H1 (cell line): Measurements from ENCODE around the gene MTMR2. TPM values are rescaled to one million over a fixed set of nuclear protein-coding genes. Genes with fewer than 3 reads are reported as not detected.

Source experiments
- CEBPB ChIP-seq: IDR thresholded peaks from 2 replicates; pipeline ENCODE4 v1.6.1; 2012; ENCODE audit warnings: low read depth, low read length
- CREB1 ChIP-seq: IDR thresholded peaks from 2 replicates; pipeline ENCODE4 v1.6.1; 2012; ENCODE audit warnings: inconsistent platforms
- KDM4A ChIP-seq: IDR thresholded peaks from one replicate; pipeline ENCODE4 v1.7.1; 2012; ENCODE audit warnings: low read depth, mild to moderate bottlenecking, moderate library complexity, low read length, inconsistent platforms; ENCODE audit not compliant: severe bottlenecking
- KDM5A ChIP-seq: fragments of 200-600 bp; IDR thresholded peaks from 2 replicates; pipeline ENCODE4 v1.7.1; 2012; ENCODE audit warnings: mild to moderate bottlenecking, low read length, inconsistent platforms, mixed read lengths
- MAFK ChIP-seq: IDR thresholded peaks from 2 replicates; pipeline ENCODE4 v1.6.1; 2012; ENCODE audit warnings: low read depth, mild to moderate bottlenecking, improper control_type of control experiment, low read length
- POLR2AphosphoS5 ChIP-seq: IDR thresholded peaks from 2 replicates; pipeline ENCODE4 v1.6.1; 2011; ENCODE audit warnings: low read depth, low read length
- SAP30 ChIP-seq: fragments of 300-600 bp; sonication (generic); IDR thresholded peaks from 2 replicates; pipeline ENCODE4 v1.7.1; 2012; ENCODE audit warnings: low read length, moderate library complexity, mild to moderate bottlenecking, inconsistent platforms; ENCODE audit not compliant: insufficient read depth, insufficient replicate concordance
- SIRT6 ChIP-seq: IDR thresholded peaks from one replicate; pipeline ENCODE4 v1.7.1; 2012; ENCODE audit warnings: low read length, inconsistent platforms
- TAF1 ChIP-seq: IDR thresholded peaks from 2 replicates; pipeline ENCODE4 v1.6.1; 2011; ENCODE audit warnings: mild to moderate bottlenecking, low read depth, low read length
- ZNF274 ChIP-seq: IDR thresholded peaks from 2 replicates; pipeline ENCODE4 v1.7.0; 2012; ENCODE audit warnings: low read length, borderline replicate concordance; ENCODE audit errors: extremely low read depth
- polyA plus RNA-seq, 7 experiments: library from polyadenylated mRNA; depleted of rRNA in 3 of 7; stranded (reverse) in 5 of 7; unstranded in 2 of 7; fragments of >200 nt in 5 of 7; fragments of 200-250 nt in 2 of 7; gene quantifications; 1 replicate in 5 of 7; 2 replicates in 1 of 7; 4 replicates in 1 of 7; pipeline versions ENCODE4 v1.2.1 to v1.2.3, GENCODE V29; 2011 to 2013; ENCODE audit warnings: missing spikeins in 2 of 7, mixed read lengths in 2 of 7
- total RNA-seq: library from RNA; stranded (reverse); fragmentation: NEBNext Ultra II Directional; extraction: Animal tissue kit (Norgen Biotek cat#: 25700); gene quantifications from 2 replicates; pipeline ENCODE4 v1.2.1, GENCODE V29; 2021
- TF ChIP-seq, protein P1 (sequence below): fragments of 300-600 bp; sonication (generic); IDR thresholded peaks from 2 replicates; pipeline ENCODE4 v1.7.1; 2012; ENCODE audit warnings: low read length, moderate library complexity, mild to moderate bottlenecking, inconsistent platforms; ENCODE audit not compliant: insufficient replicate concordance
- TF ChIP-seq, protein P2 (sequence below): IDR thresholded peaks from 2 replicates; pipeline ENCODE4 v1.6.1; 2011; ENCODE audit warnings: low read length, improper control_type of control experiment

Gene MTMR2
- total and polyA plus RNA-seq, 2 of the 8 experiments (the other 6 are each of a cell fraction or from before 2014, with no cell fraction given) = 16.7 to 52.9 TPM

DNA sequence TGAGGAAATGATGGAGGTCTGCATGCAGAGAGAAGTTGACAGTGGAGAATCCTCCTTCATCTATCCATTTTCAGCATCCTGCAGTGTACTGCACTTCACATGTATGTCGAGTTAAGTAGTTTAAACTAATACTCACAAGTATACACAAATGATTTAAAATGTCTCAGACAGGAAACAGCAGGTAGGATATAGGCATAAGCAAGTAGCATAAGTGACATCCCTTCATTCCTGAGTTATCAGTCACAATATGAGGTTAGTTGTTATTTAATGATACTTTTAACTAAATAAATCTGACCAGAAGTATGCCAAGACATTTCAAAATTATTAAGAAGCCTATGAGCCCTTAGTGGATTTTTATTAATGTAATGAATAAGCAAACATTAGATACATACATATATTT lies 37.4 kb downstream of the MTMR2 start (continued):
- TF ChIP-seq, protein P1, sequence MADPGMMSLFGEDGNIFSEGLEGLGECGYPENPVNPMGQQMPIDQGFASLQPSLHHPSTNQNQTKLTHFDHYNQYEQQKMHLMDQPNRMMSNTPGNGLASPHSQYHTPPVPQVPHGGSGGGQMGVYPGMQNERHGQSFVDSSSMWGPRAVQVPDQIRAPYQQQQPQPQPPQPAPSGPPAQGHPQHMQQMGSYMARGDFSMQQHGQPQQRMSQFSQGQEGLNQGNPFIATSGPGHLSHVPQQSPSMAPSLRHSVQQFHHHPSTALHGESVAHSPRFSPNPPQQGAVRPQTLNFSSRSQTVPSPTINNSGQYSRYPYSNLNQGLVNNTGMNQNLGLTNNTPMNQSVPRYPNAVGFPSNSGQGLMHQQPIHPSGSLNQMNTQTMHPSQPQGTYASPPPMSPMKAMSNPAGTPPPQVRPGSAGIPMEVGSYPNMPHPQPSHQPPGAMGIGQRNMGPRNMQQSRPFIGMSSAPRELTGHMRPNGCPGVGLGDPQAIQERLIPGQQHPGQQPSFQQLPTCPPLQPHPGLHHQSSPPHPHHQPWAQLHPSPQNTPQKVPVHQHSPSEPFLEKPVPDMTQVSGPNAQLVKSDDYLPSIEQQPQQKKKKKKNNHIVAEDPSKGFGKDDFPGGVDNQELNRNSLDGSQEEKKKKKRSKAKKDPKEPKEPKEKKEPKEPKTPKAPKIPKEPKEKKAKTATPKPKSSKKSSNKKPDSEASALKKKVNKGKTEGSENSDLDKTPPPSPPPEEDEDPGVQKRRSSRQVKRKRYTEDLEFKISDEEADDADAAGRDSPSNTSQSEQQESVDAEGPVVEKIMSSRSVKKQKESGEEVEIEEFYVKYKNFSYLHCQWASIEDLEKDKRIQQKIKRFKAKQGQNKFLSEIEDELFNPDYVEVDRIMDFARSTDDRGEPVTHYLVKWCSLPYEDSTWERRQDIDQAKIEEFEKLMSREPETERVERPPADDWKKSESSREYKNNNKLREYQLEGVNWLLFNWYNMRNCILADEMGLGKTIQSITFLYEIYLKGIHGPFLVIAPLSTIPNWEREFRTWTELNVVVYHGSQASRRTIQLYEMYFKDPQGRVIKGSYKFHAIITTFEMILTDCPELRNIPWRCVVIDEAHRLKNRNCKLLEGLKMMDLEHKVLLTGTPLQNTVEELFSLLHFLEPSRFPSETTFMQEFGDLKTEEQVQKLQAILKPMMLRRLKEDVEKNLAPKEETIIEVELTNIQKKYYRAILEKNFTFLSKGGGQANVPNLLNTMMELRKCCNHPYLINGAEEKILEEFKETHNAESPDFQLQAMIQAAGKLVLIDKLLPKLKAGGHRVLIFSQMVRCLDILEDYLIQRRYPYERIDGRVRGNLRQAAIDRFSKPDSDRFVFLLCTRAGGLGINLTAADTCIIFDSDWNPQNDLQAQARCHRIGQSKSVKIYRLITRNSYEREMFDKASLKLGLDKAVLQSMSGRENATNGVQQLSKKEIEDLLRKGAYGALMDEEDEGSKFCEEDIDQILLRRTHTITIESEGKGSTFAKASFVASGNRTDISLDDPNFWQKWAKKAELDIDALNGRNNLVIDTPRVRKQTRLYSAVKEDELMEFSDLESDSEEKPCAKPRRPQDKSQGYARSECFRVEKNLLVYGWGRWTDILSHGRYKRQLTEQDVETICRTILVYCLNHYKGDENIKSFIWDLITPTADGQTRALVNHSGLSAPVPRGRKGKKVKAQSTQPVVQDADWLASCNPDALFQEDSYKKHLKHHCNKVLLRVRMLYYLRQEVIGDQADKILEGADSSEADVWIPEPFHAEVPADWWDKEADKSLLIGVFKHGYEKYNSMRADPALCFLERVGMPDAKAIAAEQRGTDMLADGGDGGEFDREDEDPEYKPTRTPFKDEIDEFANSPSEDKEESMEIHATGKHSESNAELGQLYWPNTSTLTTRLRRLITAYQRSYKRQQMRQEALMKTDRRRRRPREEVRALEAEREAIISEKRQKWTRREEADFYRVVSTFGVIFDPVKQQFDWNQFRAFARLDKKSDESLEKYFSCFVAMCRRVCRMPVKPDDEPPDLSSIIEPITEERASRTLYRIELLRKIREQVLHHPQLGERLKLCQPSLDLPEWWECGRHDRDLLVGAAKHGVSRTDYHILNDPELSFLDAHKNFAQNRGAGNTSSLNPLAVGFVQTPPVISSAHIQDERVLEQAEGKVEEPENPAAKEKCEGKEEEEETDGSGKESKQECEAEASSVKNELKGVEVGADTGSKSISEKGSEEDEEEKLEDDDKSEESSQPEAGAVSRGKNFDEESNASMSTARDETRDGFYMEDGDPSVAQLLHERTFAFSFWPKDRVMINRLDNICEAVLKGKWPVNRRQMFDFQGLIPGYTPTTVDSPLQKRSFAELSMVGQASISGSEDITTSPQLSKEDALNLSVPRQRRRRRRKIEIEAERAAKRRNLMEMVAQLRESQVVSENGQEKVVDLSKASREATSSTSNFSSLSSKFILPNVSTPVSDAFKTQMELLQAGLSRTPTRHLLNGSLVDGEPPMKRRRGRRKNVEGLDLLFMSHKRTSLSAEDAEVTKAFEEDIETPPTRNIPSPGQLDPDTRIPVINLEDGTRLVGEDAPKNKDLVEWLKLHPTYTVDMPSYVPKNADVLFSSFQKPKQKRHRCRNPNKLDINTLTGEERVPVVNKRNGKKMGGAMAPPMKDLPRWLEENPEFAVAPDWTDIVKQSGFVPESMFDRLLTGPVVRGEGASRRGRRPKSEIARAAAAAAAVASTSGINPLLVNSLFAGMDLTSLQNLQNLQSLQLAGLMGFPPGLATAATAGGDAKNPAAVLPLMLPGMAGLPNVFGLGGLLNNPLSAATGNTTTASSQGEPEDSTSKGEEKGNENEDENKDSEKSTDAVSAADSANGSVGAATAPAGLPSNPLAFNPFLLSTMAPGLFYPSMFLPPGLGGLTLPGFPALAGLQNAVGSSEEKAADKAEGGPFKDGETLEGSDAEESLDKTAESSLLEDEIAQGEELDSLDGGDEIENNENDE = no peak
- TF ChIP-seq MAFK (no peak), KDM4A (no peak), SIRT6 (no peak), CREB1 (no peak), CEBPB (no peak), POLR2AphosphoS5 (no peak), SAP30 (no peak), KDM5A (no peak), TAF1 (no peak), ZNF274 (no peak)
- TF ChIP-seq, protein P2, sequence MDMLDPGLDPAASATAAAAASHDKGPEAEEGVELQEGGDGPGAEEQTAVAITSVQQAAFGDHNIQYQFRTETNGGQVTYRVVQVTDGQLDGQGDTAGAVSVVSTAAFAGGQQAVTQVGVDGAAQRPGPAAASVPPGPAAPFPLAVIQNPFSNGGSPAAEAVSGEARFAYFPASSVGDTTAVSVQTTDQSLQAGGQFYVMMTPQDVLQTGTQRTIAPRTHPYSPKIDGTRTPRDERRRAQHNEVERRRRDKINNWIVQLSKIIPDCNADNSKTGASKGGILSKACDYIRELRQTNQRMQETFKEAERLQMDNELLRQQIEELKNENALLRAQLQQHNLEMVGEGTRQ = no peak
